A673 (cell line): ENCODE data around the gene DEFB108B. TPM values are rescaled to one million over a fixed set of nuclear protein-coding genes. Genes with fewer than 3 reads are reported as not detected.
"Not testable (repeated sequence)": the region's sequence is repeated elsewhere in the genome, so short reads cannot be mapped to it uniquely, and the experiment has no call there.

ENCODE experiments used
- BruUV-seq: library from RNA; stranded (reverse); fragments of 400-500 nt; replicated peaks from 2 replicates; lab custom pipeline; 2021; lab: Mats Ljungman, UMichigan
- CTCF ChIA-PET: fragments of 300-600 bp; sonication (Branson Sonifier 250); formaldehyde crosslinking; loops from one replicate; lab custom pipeline; 2022; ENCODE audit warnings: antibody characterized with exemption; lab: Charles Lee
- POLR2A ChIA-PET: fragments of 300-600 bp; sonication (Branson Sonifier 250); formaldehyde crosslinking; loops from one replicate; lab custom pipeline; 2022; ENCODE audit warnings: antibody characterized with exemption; ENCODE audit not compliant: low non-redundant PET; lab: Charles Lee
- DNase-seq: peaks from one replicate; pipeline ENCODE4 v3.0.0-alpha.2; 2015; ENCODE audit warnings: low spot score
- H3K27ac ChIP-seq: fragments of 200-600 bp; sonication (generic); 2 replicates; pipeline ENCODE4 v1.5.1; 2016; ENCODE audit warnings: mixed run types, low read depth, mild to moderate bottlenecking, mixed read lengths, antibody characterized with exemption, low read length; ENCODE audit not compliant: poor library complexity, severe bottlenecking
- H3K27me3 ChIP-seq: fragments of 200-600 bp; sonication (generic); replicated peaks from 2 replicates; pipeline ENCODE4 v1.6.1; 2017; ENCODE audit warnings: mixed run types, low read depth, mild to moderate bottlenecking, mixed read lengths, antibody characterized with exemption, low read length; ENCODE audit not compliant: insufficient read depth, poor library complexity
- H3K36me3 ChIP-seq: fragments of 200-600 bp; sonication (generic); 2 replicates; pipeline ENCODE4 v1.6.1; 2016; ENCODE audit warnings: mixed run types, mild to moderate bottlenecking, mixed read lengths, antibody characterized with exemption, low read length; ENCODE audit not compliant: insufficient read depth, poor library complexity, severe bottlenecking
- H3K4me1 ChIP-seq: fragments of 200-600 bp; sonication (generic); 2 replicates; pipeline ENCODE4 v1.6.1; 2017; ENCODE audit warnings: mixed run types, mild to moderate bottlenecking, mixed read lengths, antibody characterized with exemption, low read length; ENCODE audit not compliant: insufficient read depth, poor library complexity, severe bottlenecking
- H3K4me3 ChIP-seq: fragments of 200-600 bp; sonication (generic); 2 replicates; pipeline ENCODE4 v1.5.1; 2016; ENCODE audit warnings: low read depth, mixed run types, mild to moderate bottlenecking, mixed read lengths, low read length; ENCODE audit not compliant: poor library complexity, severe bottlenecking
- H3K9me3 ChIP-seq: fragments of 200-600 bp; sonication (generic); 2 replicates; pipeline ENCODE4 v1.6.1; 2016; ENCODE audit warnings: mixed run types, low read depth, mild to moderate bottlenecking, mixed read lengths, antibody characterized with exemption, low read length; ENCODE audit not compliant: poor library complexity, severe bottlenecking
- intact Hi-C: fragments of 100-400 bp; cut with micrococcal nuclease; formaldehyde crosslinking; loops from one replicate; pipeline ENCODE4 v1.10.0; 2022; ENCODE audit not compliant: unreplicated experiment
- total RNA-seq: library from RNA; stranded (reverse); gene quantifications from 2 replicates; pipeline ENCODE4 v1.2.3, GENCODE V29; 2021

Gene DEFB108B
- total RNA-seq, 1 experiment from 2014 or later, result not detected

DNA sequence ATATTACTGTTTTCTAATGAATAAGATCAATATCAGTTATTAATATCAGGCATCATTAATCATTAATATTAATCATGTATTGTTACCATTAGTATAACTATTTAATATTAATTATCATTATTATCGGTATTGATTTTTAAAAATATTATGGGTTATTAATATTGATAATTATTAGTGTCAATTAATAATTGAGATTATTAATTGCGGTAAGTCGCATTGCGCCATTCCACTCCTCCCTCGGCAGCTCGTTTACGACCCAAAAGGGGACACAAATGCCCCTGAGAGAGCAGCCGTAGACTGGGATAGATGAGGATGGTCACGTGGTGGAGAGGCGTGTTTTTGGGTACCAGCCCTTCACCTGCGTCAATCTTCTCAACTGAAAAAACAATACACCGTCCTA lies 52.8 kb downstream of the DEFB108B start:
- DNase-seq, H3K27me3 ChIP-seq, BruUV-seq, CTCF ChIA-PET, H3K27ac ChIP-seq, H3K4me3 ChIP-seq, intact Hi-C loops, H3K4me1 ChIP-seq, H3K9me3 ChIP-seq, POLR2A ChIA-PET, H3K36me3 ChIP-seq: not testable (repeated sequence)

Other genes with a start within 250 kb of the DEFB108B start
- not detected in 2 replicates for gene DEFB131B, start 45.3 kb downstream of the DEFB108B start, total RNA-seq
- gene XNDC1N, start 95.4 kb downstream of the DEFB108B start, total RNA-seq, result 15.8 and 16.8 TPM in 2 replicates
- 54.9 and 59.1 TPM in 2 replicates for gene RNF121, start 95.8 kb downstream of the DEFB108B start, total RNA-seq
- 10.6 and 12.2 TPM in 2 replicates for gene IL18BP, start 165.7 kb downstream of the DEFB108B start, total RNA-seq
- 216 and 231 TPM in 2 replicates for gene NUMA1, start 247.3 kb downstream of the DEFB108B start, total RNA-seq
- 13.9 and 16.7 TPM in 2 replicates for gene LRRC51, start 247.7 kb downstream of the DEFB108B start, total RNA-seq